ENCODE measurements around the gene METAP1. TPM values are rescaled to one million over a fixed set of nuclear protein-coding genes. Genes with fewer than 3 reads are reported as not detected.

Gene METAP1
- total and polyA plus RNA-seq, 2 of the 4 experiments (the other 2 are of a cell fraction) = 43.7 to 47.9 TPM

DNA sequence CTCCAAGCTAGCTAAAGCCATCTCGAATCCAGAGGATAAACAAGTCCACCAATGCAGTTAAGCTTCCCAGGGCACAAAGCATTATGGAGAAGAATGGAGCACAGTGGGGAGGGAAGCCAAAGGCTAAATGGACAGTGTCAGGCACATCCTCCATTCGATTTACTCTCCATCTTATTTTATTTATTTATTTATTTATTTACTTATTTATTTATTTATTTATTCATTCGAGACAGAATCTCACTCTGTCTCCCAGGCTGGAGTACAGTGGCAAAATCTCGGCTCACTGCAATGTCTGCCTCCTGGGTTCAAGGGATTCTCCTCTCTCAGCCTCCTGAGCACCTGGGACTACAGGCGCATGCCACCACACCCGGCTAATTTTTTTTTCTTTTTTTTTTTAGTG lies 40.3 kb upstream of the METAP1 start:
- Histone ChIP-seq H4K91ac (ENCODE audit: insufficient read depth, low read depth, low read length) (no peak overlapping the region), H3K14ac (replicated peaks; ENCODE audit: low read depth, low read length) (no peak overlapping the region), H2BK20ac (ENCODE audit: low read depth, low read length) (no peak overlapping the region), H2BK5ac (ENCODE audit: low read depth, low read length, poor library complexity, severe bottlenecking) (no peak overlapping the region), H3K56ac (ENCODE audit: extremely low read depth, insufficient read depth, low read length) (no peak overlapping the region), H2BK120ac (ENCODE audit: low read depth, low read length) (no peak overlapping the region), H2AFZ (replicated peaks; ENCODE audit: low read length, poor library complexity) (no peak overlapping the region), H3K4ac (ENCODE audit: low read depth, low read length) (no peak overlapping the region), H3K27me3 (ENCODE audit: control insufficient read depth, insufficient read depth, low read length) (no peaks in the 10 kb centered on the region), H3K4me2 (ENCODE audit: low read depth, low read length) (no peak overlapping the region), H3K23ac (ENCODE audit: low read depth, low read length) (no peak overlapping the region), H3K9me3 (ENCODE audit: control insufficient read depth, insufficient read depth, low read length) (no peaks in the 10 kb centered on the region), H3K9me1 (ENCODE audit: insufficient read depth, low read length) (no peaks in the 10 kb centered on the region), H3K36me3 (ENCODE audit: control insufficient read depth, insufficient read depth, low read length) (no peaks in the 10 kb centered on the region), H4K20me1 (ENCODE audit: insufficient read depth, low read length) (no peaks in the 10 kb centered on the region), H4K8ac (ENCODE audit: low read depth in 2 of 2, low read length in 2 of 2) (no peak overlapping the region), H3K79me1 (ENCODE audit: low read depth in 1 of 2, low read length in 2 of 2) (no peaks in the 10 kb centered on the region), H2BK15ac (ENCODE audit: low read depth, low read length) (no peak overlapping the region), H3K27ac (ENCODE audit: insufficient read depth, low read length) (no peak overlapping the region), H2AK9ac (replicated peaks; ENCODE audit: low read depth, low read length, poor library complexity) (no peak overlapping the region), H3K18ac (ENCODE audit: low read depth, low read length) (no peak overlapping the region), H4K5ac (ENCODE audit: low read depth, low read length) (no peak overlapping the region), H3K9ac (ENCODE audit: low read depth, low read length) (no peak overlapping the region), H3K4me3 (ENCODE audit: insufficient read depth, low read depth, low read length) (no peak overlapping the region), H2AK5ac (ENCODE audit: low read depth, low read length) (no peak overlapping the region), H3K4me1 (ENCODE audit: control insufficient read depth, insufficient read depth, low read length) (no peaks in the 10 kb centered on the region)
- in situ Hi-C loops (cut with MboI; ENCODE audit: low sequenced_read_pairs) (no loop called here), intact Hi-C loops (cut with micrococcal nuclease) (no loop called here), dilution Hi-C loops (cut with HindIII; ENCODE audit: low sequenced_read_pairs, unreplicated experiment) (no loop called here)
- DNase-seq = no peak
- no peak for ATAC-seq (ENCODE audit: low read depth)
- WGBS, 2 experiments (ENCODE audit: extremely low coverage in 2 of 2, insufficient read length in 1 of 2) = no CpG with 5 or more reads among the region's 6 CpGs
- CTCF ChIA-PET = no interaction called here
- no peak for TF ChIP-seq CHD1 (IDR thresholded peaks at IDR 0.05; ENCODE audit: low read depth, low read length)
- TF ChIP-seq NFE2L2 (IDR thresholded peaks at IDR 0.05; ENCODE audit: low read depth, low read length) = no peak
- no peak for TF ChIP-seq FOS (IDR thresholded peaks at IDR 0.05; ENCODE audit: low read depth, low read length)
- no peak for TF ChIP-seq RCOR1 (IDR thresholded peaks at IDR 0.05; ENCODE audit: insufficient replicate concordance, low read length)
- no peak for TF ChIP-seq BHLHE40 (IDR thresholded peaks at IDR 0.05; ENCODE audit: low read depth, low read length)
- TF ChIP-seq RAD21 (IDR thresholded peaks at IDR 0.05; ENCODE audit: low read length) = no peak
- TF ChIP-seq, protein P1, sequence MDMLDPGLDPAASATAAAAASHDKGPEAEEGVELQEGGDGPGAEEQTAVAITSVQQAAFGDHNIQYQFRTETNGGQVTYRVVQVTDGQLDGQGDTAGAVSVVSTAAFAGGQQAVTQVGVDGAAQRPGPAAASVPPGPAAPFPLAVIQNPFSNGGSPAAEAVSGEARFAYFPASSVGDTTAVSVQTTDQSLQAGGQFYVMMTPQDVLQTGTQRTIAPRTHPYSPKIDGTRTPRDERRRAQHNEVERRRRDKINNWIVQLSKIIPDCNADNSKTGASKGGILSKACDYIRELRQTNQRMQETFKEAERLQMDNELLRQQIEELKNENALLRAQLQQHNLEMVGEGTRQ (IDR thresholded peaks at IDR 0.05; ENCODE audit: low read depth, low read length) = no peak
- TF ChIP-seq POLR2A (IDR thresholded peaks at IDR 0.05; ENCODE audit: low read depth, low read length) = no peak
- TF ChIP-seq MAFK (IDR thresholded peaks at IDR 0.05; ENCODE audit: low read depth, low read length) = no peak
- TF ChIP-seq, protein P2, sequence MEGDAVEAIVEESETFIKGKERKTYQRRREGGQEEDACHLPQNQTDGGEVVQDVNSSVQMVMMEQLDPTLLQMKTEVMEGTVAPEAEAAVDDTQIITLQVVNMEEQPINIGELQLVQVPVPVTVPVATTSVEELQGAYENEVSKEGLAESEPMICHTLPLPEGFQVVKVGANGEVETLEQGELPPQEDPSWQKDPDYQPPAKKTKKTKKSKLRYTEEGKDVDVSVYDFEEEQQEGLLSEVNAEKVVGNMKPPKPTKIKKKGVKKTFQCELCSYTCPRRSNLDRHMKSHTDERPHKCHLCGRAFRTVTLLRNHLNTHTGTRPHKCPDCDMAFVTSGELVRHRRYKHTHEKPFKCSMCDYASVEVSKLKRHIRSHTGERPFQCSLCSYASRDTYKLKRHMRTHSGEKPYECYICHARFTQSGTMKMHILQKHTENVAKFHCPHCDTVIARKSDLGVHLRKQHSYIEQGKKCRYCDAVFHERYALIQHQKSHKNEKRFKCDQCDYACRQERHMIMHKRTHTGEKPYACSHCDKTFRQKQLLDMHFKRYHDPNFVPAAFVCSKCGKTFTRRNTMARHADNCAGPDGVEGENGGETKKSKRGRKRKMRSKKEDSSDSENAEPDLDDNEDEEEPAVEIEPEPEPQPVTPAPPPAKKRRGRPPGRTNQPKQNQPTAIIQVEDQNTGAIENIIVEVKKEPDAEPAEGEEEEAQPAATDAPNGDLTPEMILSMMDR (conservative IDR thresholded peaks at IDR 0.05; ENCODE audit: low read depth, low read length) = no peak
- TF ChIP-seq RFX5 (IDR thresholded peaks at IDR 0.05; ENCODE audit: low read depth, low read length) = no peak
- TF ChIP-seq, protein P3, sequence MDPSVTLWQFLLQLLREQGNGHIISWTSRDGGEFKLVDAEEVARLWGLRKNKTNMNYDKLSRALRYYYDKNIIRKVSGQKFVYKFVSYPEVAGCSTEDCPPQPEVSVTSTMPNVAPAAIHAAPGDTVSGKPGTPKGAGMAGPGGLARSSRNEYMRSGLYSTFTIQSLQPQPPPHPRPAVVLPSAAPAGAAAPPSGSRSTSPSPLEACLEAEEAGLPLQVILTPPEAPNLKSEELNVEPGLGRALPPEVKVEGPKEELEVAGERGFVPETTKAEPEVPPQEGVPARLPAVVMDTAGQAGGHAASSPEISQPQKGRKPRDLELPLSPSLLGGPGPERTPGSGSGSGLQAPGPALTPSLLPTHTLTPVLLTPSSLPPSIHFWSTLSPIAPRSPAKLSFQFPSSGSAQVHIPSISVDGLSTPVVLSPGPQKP (IDR thresholded peaks at IDR 0.05; ENCODE audit: borderline replicate concordance, low read depth, low read length) = no peak
- no peak for TF ChIP-seq MXI1 (IDR thresholded peaks at IDR 0.05; ENCODE audit: borderline replicate concordance, low read depth, low read length)
- TF ChIP-seq SMC3 (IDR thresholded peaks at IDR 0.05; ENCODE audit: low read depth, low read length) = no peak
- no peak for TF ChIP-seq CEBPB (IDR thresholded peaks at IDR 0.05; ENCODE audit: low read depth, low read length)
- POLR2A ChIA-PET (ENCODE audit: unreplicated experiment) = no interaction called here
- no TSS peak for BruUV-seq (replicated peaks)
